Measurements from ENCODE around the gene APEH.

GRCh38 chr3:49689046-49689907 is 15.1 kb downstream of the APEH start, which contains the start of the genes MST1 and RNF123:
- TF ChIP-seq, protein P1, sequence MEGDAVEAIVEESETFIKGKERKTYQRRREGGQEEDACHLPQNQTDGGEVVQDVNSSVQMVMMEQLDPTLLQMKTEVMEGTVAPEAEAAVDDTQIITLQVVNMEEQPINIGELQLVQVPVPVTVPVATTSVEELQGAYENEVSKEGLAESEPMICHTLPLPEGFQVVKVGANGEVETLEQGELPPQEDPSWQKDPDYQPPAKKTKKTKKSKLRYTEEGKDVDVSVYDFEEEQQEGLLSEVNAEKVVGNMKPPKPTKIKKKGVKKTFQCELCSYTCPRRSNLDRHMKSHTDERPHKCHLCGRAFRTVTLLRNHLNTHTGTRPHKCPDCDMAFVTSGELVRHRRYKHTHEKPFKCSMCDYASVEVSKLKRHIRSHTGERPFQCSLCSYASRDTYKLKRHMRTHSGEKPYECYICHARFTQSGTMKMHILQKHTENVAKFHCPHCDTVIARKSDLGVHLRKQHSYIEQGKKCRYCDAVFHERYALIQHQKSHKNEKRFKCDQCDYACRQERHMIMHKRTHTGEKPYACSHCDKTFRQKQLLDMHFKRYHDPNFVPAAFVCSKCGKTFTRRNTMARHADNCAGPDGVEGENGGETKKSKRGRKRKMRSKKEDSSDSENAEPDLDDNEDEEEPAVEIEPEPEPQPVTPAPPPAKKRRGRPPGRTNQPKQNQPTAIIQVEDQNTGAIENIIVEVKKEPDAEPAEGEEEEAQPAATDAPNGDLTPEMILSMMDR (IDR thresholded peaks at IDR 0.05): peak in 2 of 3 experiments; percentile 18 to 43
- no peak for TF ChIP-seq POLR2A (IDR thresholded peaks at IDR 0.05)

Data from testis (tissue), 2 donors.